ENCODE measurements around the gene EEF1E1. TPM values are rescaled to one million over a fixed set of nuclear protein-coding genes. Genes with fewer than 3 reads are reported as not detected.

The EEF1E1 gene
- total and polyA plus RNA-seq, 9 of the 15 experiments (the other 6 are each of a cell fraction or from before 2014, with no cell fraction given) = 135 to 1,355 (median 327) TPM

GRCh38 chr6:8085053-8085511, 17.3 kb downstream of the EEF1E1 start (continued):
- TF ChIP-seq PKNOX1 (IDR thresholded peaks at IDR 0.05) (no peak), EZH2 (IDR thresholded peaks at IDR 0.05; ENCODE audit: borderline replicate concordance, low read depth, low read length) (no peak), SIN3B (IDR thresholded peaks at IDR 0.05; ENCODE audit: low read depth) (no peak), HMBOX1 (IDR thresholded peaks at IDR 0.05) (peak; percentile 47; the same call in 1 of the 2 replicates), ZNF121 (CRISPR knock-in tag; conservative IDR thresholded peaks at IDR 0.05) (peak; percentile 83), FUS (optimal IDR thresholded peaks at IDR 0.05; ENCODE audit: low read depth, low read length) (no peak), NR2C1 (IDR thresholded peaks at IDR 0.05) (no peak), NR2C1 (tag; IDR thresholded peaks at IDR 0.05) (peak; percentile 43), NKRF (IDR thresholded peaks at IDR 0.05; ENCODE audit: borderline replicate concordance) (no peak), EGR1 (conservative IDR thresholded peaks at IDR 0.05) (no peak), SRF (CRISPR knock-in tag; IDR thresholded peaks at IDR 0.05) (peak in 1 of 2 experiments; percentile 69; a peak in 1 of 4 replicates), EP300 (IDR thresholded peaks at IDR 0.05; ENCODE audit: low read length) (peak; percentile 38; the same call in 1 of the 2 replicates), SMARCA4 (IDR thresholded peaks at IDR 0.05) (peak; percentile 90), ELF2 (CRISPR knock-in tag; IDR thresholded peaks at IDR 0.05) (no peak), ZNF655 (CRISPR knock-in tag; IDR thresholded peaks at IDR 0.05) (no peak)
